BE2C (cell line): ENCODE data around the gene METRNL.

ENCODE experiments used
- DNase-seq: peaks from one replicate; pipeline ENCODE4 v3.0.0-alpha.2; 2020
- H3K27me3 ChIP-seq: fragments of 250-450 bp; sonication (Bioruptor Pico); 2 replicates; pipeline ENCODE4 v1.5.1; 2020; ENCODE audit warnings: mild to moderate bottlenecking
- H3K36me3 ChIP-seq: fragments of 250-450 bp; sonication (Bioruptor Pico); 2 replicates; pipeline ENCODE4 v1.5.1; 2020; ENCODE audit warnings: mild to moderate bottlenecking
- H3K4me1 ChIP-seq: fragments of 250-450 bp; sonication (Bioruptor Pico); 2 replicates; pipeline ENCODE4 v1.5.1; 2020
- H3K4me3 ChIP-seq: 2 replicates; pipeline ENCODE4 v1.5.1; 2011; ENCODE audit warnings: low read depth, low read length
- H3K9me3 ChIP-seq: fragments of 250-450 bp; sonication (Bioruptor Pico); 2 replicates; pipeline ENCODE4 v1.5.1; 2020
- TF ChIP-seq, protein P1 (sequence below): IDR thresholded peaks from 2 replicates; pipeline ENCODE4 v1.5.1; 2012; ENCODE audit warnings: mild to moderate bottlenecking, low read depth, low read length

METRNL gene

DNA sequence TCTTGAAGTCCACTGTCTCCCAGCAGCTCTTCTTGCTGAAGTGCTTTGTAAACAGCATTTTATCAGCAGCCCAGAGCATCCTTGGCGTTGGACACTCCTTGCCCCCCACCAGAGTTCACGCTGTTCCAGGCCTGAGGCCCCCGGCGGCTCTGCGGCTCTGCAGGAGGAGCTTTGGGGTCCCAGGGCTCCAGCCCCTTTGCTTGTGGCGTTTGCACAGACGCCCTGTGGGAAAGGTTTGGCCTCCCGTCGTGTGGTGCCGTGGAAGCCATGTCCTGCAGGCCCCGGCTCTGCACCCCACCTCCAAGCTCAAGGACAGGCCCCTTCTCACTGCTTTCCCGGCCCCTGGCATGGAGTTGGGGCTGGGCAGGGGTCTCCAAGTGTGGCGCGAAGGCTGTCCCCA is 14.1 kb downstream of the METRNL start:
- Histone ChIP-seq H3K36me3 (no peaks in the 10 kb centered on the region), H3K9me3 (no peaks in the 10 kb centered on the region), H3K4me3 (no peak overlapping the region), H3K4me1 (no peaks in the 10 kb centered on the region), H3K27me3 (peaks cover 1% of the 10 kb centered on the region; the same call in 1 of the 2 replicates)
- TF ChIP-seq, protein P1, sequence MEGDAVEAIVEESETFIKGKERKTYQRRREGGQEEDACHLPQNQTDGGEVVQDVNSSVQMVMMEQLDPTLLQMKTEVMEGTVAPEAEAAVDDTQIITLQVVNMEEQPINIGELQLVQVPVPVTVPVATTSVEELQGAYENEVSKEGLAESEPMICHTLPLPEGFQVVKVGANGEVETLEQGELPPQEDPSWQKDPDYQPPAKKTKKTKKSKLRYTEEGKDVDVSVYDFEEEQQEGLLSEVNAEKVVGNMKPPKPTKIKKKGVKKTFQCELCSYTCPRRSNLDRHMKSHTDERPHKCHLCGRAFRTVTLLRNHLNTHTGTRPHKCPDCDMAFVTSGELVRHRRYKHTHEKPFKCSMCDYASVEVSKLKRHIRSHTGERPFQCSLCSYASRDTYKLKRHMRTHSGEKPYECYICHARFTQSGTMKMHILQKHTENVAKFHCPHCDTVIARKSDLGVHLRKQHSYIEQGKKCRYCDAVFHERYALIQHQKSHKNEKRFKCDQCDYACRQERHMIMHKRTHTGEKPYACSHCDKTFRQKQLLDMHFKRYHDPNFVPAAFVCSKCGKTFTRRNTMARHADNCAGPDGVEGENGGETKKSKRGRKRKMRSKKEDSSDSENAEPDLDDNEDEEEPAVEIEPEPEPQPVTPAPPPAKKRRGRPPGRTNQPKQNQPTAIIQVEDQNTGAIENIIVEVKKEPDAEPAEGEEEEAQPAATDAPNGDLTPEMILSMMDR = no peak
- DNase-seq = no peak

DNA sequence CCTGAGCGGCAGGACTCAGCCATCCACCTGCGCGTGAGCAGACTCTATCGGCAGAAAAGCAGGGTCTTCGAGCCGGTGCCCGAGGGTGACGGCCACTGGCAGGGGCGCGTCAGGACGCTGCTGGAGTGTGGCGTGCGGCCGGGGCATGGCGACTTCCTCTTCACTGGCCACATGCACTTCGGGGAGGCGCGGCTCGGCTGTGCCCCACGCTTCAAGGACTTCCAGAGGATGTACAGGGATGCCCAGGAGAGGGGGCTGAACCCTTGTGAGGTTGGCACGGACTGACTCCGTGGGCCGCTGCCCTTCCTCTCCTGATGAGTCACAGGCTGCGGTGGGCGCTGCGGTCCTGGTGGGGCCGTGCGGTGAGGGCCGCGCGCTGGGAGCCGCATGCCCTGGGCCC is 14.9 kb downstream of the METRNL start:
- Histone ChIP-seq H3K27me3 (peaks cover 7% of the 10 kb centered on the region; the same call in 1 of the 2 replicates), H3K36me3 (no peaks in the 10 kb centered on the region), H3K4me1 (no peaks in the 10 kb centered on the region), H3K9me3 (no peaks in the 10 kb centered on the region), H3K4me3 (no peak overlapping the region)
- DNase-seq = no peak
- TF ChIP-seq, protein P1 = no peak

DNA sequence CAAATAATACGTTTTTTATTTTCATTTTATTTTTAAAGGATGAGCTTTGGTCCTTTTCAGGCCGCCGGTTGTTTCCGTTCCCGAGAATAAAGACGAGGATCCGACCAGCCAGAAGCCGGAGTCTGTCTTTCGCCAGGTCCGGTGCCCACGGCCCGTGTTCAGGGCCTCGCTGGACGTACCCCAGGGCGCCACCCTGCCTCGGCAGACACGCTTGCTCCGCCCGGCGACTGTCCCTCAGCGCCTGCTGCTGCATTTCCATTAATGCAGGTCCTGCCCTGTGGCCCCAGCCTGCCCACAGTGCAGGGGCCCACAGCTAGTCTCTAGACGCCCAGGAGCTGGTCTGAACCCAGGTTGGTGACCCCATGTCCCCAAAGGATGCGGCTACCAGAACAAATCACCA is 15.6 kb downstream of the METRNL start:
- H3K4me3 ChIP-seq = no peak overlapping the region
- TF ChIP-seq, protein P1 = no peak
- DNase-seq = no peak
- no peaks in the 10 kb centered on the region for H3K36me3 ChIP-seq
- H3K4me1 ChIP-seq = no peaks in the 10 kb centered on the region
- H3K27me3 ChIP-seq = peaks cover 13% of the 10 kb centered on the region
- H3K9me3 ChIP-seq = no peaks in the 10 kb centered on the region

DNA sequence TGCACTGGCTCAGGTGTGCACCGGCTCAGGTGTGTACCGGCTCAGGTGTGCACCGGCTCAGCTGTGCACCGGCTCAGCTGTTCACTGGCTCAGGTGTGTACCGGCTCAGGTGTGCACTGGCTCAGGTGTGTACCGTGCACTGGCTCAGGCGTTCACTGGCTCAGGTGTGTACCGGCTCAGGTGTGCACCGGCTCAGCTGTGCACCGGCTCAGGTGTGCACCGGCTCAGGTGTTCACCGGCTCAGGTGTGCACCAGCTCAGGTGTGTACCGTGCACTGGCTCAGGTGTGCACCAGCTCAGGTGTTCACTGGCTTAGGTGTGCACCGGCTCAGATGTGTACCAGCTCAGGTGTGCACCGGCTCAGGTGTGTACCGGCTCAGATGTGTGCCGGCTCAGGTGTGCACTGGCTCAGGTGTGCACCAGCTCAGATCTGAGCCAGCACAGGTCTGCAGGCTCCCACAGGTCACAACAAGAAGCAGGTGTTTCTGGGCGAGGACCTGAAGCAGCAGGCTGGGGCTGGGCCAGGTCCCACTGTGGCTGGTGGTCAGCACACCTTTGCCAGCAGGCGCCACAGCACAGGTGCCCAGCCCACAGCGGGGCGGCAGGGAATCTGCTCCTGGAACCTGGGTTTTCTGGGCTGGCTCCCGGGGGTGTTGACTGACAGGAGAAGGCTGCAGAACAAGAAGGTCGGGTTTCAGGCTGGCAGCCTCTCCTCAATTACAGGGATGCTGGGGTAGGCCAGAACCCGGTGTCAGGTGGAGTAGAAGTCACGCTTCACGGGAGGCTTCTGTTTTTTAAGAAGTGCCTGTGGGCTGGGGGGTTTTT is 17.2 kb downstream of the METRNL start:
- no peak for DNase-seq
- Histone ChIP-seq H3K27me3 (peaks cover 20% of the 10 kb centered on the region), H3K9me3 (no peaks in the 10 kb centered on the region), H3K4me3 (no peak overlapping the region), H3K4me1 (no peaks in the 10 kb centered on the region), H3K36me3 (no peaks in the 10 kb centered on the region)
- TF ChIP-seq, protein P1 = no peak

DNA sequence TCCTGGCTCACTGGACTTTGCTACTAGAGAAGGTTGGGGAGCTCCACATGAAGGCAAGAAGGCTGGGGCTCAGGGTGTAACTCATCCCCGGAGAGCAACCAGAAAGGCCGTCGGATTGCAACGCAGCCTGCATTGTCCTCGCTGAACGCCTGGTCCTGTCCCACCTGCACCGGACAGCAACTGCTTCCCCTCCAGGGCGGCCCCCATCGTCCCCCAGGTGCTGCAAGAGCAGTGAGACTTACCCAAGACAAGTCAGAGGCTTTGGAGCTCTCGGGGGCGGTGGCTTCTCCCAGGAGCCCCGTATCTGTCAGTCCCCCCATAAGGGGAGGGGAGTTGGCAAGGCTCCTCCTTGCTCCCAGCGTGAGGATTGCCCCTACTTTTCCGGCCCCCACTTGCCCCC is 18.4 kb downstream of the METRNL start:
- DNase-seq = no peak
- H3K27me3 ChIP-seq = peaks cover 20% of the 10 kb centered on the region
- TF ChIP-seq, protein P1 = no peak

More for the DNA sequence above, 18.4 kb downstream of the METRNL start:
- no peak overlapping the region for H3K4me3 ChIP-seq
- no peaks in the 10 kb centered on the region for H3K9me3 ChIP-seq
- H3K36me3 ChIP-seq = no peaks in the 10 kb centered on the region
- no peaks in the 10 kb centered on the region for H3K4me1 ChIP-seq
